ENCODE results near the gene REV3L. TPM values are rescaled to one million over a fixed set of nuclear protein-coding genes. Genes with fewer than 3 reads are reported as not detected.

The REV3L gene
- total RNA-seq, 1 experiment from 2014 or later: 12.8 TPM

- Histone ChIP-seq H3K4me2 (ENCODE audit: low read length) (no peak overlapping the region), H3K4me3 (replicated peaks in 1 of 2; ENCODE audit: low read depth in 1 of 2, low read length in 2 of 2) (no peak overlapping the region), H3K36me3 (ENCODE audit: control insufficient read depth in 1 of 2, insufficient read depth in 2 of 2, low read length in 2 of 2) (no peaks in the 10 kb centered on the region), H3K9ac (ENCODE audit: low read length) (no peak overlapping the region), H4K20me1 (ENCODE audit: insufficient read depth) (no peaks in the 10 kb centered on the region), H3K27ac (ENCODE audit: low read depth, low read length) (no peak overlapping the region), H2AFZ (ENCODE audit: low read depth, low read length, poor library complexity, severe bottlenecking) (no peak overlapping the region), H3K4me1 (ENCODE audit: control insufficient read depth in 1 of 2, insufficient read depth in 2 of 2, low read length in 2 of 2) (no peaks in the 10 kb centered on the region), H3K79me2 (ENCODE audit: insufficient read depth, low read length) (peaks cover 69% of the 10 kb centered on the region), H3K9me3 (ENCODE audit: control insufficient read depth in 1 of 2, insufficient read depth in 1 of 2, low read depth in 1 of 2, low read length in 2 of 2) (no peaks in the 10 kb centered on the region), H3K27me3 (ENCODE audit: insufficient read depth, low read length) (no peaks in the 10 kb centered on the region), H3K9me2 (ENCODE audit: insufficient read depth) (no peaks in the 10 kb centered on the region)
- POLR2A ChIA-PET: no interaction called here
- CTCF ChIA-PET: no interaction called here
- ATAC-seq: no peak
- RAD21 ChIA-PET (ENCODE audit: low non-redundant PET in 1 of 2, low total read pairs in 2 of 2, uncharacterized antibody in 2 of 2, unreplicated experiment in 2 of 2): no interaction called here
- no peak for TF ChIP-seq ZNF274 (IDR thresholded peaks at IDR 0.05; ENCODE audit: low read depth, low read length)
- TF ChIP-seq POLR2A (IDR thresholded peaks at IDR 0.05; ENCODE audit: borderline replicate concordance, extremely low read depth, insufficient read depth, insufficient read length): no peak
- no peak for TF ChIP-seq YY1 (IDR thresholded peaks at IDR 0.05; ENCODE audit: extremely low read depth, insufficient replicate concordance, low read depth, low read length)
- TF ChIP-seq RAD21 (IDR thresholded peaks at IDR 0.05; ENCODE audit: low read depth): no peak
- no peak for TF ChIP-seq JUND (IDR thresholded peaks at IDR 0.05)
- no peak for TF ChIP-seq MAX (IDR thresholded peaks at IDR 0.05)
- TF ChIP-seq ELF1 (IDR thresholded peaks at IDR 0.05; ENCODE audit: borderline replicate concordance, low read depth): no peak
- no peak for TF ChIP-seq REST (IDR thresholded peaks at IDR 0.05; ENCODE audit: low read depth)
- TF ChIP-seq SP1 (IDR thresholded peaks at IDR 0.05; ENCODE audit: low read depth): no peak
- TF ChIP-seq ZFX (IDR thresholded peaks at IDR 0.05): no peak
- TF ChIP-seq ZBTB33 (IDR thresholded peaks at IDR 0.05; ENCODE audit: extremely low read depth, insufficient replicate concordance, low read length): no peak
- no peak for TF ChIP-seq CBX3 (IDR thresholded peaks at IDR 0.05; ENCODE audit: low read depth)
- intact Hi-C loops (cut with micrococcal nuclease): no loop called here
- no peak for DNase-seq (ENCODE audit: low read depth, low spot score)
- BruUV-seq (replicated peaks): no TSS peak
These were observed 43.8 kb downstream of the REV3L start for GRCh38 chr6:111439171-111439570.
